ENCODE results near the gene HCFC1R1. TPM values are rescaled to one million over a fixed set of nuclear protein-coding genes. Genes with fewer than 3 reads are reported as not detected.

The HCFC1R1 gene
- total RNA-seq, 1 donor from 2014 or later, result 133 TPM

- Mint-ChIP-seq H3K27me3 (ENCODE audit: unreplicated experiment) (peaks cover 8% of the 10 kb centered on the region), H3K4me3 (ENCODE audit: unreplicated experiment) (no peak within 1 kb of the TSS), H3K36me3 (ENCODE audit: unreplicated experiment) (no peaks in the 10 kb centered on the region), H3K4me1 (ENCODE audit: unreplicated experiment) (peaks cover 33% of the 10 kb centered on the region), H3K9me3 (ENCODE audit: unreplicated experiment) (no peaks in the 10 kb centered on the region), H3K27ac (ENCODE audit: unreplicated experiment) (no peak within 1 kb of the TSS)
- TF ChIP-seq CTCF (IDR thresholded peaks at IDR 0.05), result peak; percentile 48
- no peak for DNase-seq (ENCODE audit: extremely low spot score, unreplicated experiment)
Measured at GRCh38 chr16:3017794-3018506, 5.8 kb downstream of the HCFC1R1 start, which contains the start of gene CLDN6. TSS of gene CLDN6 (minus strand) at chr16:3018183. CDS start at chr16:3016021, 2,162 bp downstream.

GRCh38 chr16:3017344-3017743, 6.4 kb downstream of the HCFC1R1 start:
- Mint-ChIP-seq H3K27ac (ENCODE audit: unreplicated experiment) (no peak overlapping the region), H3K4me1 (ENCODE audit: unreplicated experiment) (peaks cover 33% of the 10 kb centered on the region), H3K36me3 (ENCODE audit: unreplicated experiment) (no peaks in the 10 kb centered on the region), H3K9me3 (ENCODE audit: unreplicated experiment) (no peaks in the 10 kb centered on the region), H3K4me3 (ENCODE audit: unreplicated experiment) (no peak overlapping the region), H3K27me3 (ENCODE audit: unreplicated experiment) (peaks cover 14% of the 10 kb centered on the region)
- TF ChIP-seq CTCF (IDR thresholded peaks at IDR 0.05), result no peak
- DNase-seq (ENCODE audit: extremely low spot score, unreplicated experiment), result no peak

- DNase-seq (ENCODE audit: extremely low spot score, unreplicated experiment), result no peak
- H3K27ac Mint-ChIP-seq (ENCODE audit: unreplicated experiment), result no peak overlapping the region
- peaks cover 16% of the 10 kb centered on the region for H3K27me3 Mint-ChIP-seq (ENCODE audit: unreplicated experiment)
- H3K4me1 Mint-ChIP-seq (ENCODE audit: unreplicated experiment), result peaks cover 22% of the 10 kb centered on the region
- H3K9me3 Mint-ChIP-seq (ENCODE audit: unreplicated experiment), result no peaks in the 10 kb centered on the region
- no peaks in the 10 kb centered on the region for H3K36me3 Mint-ChIP-seq (ENCODE audit: unreplicated experiment)
- H3K4me3 Mint-ChIP-seq (ENCODE audit: unreplicated experiment), result no peak overlapping the region
- TF ChIP-seq CTCF (IDR thresholded peaks at IDR 0.05), result no peak
Measured at GRCh38 chr16:3015865-3016521, 7.7 kb downstream of the HCFC1R1 start.

- TF ChIP-seq CTCF (IDR thresholded peaks at IDR 0.05), result no peak
- H3K27ac Mint-ChIP-seq (ENCODE audit: unreplicated experiment), result no peak overlapping the region
- H3K4me1 Mint-ChIP-seq (ENCODE audit: unreplicated experiment), result peaks cover 21% of the 10 kb centered on the region
- no peaks in the 10 kb centered on the region for H3K36me3 Mint-ChIP-seq (ENCODE audit: unreplicated experiment)
- no peak overlapping the region for H3K4me3 Mint-ChIP-seq (ENCODE audit: unreplicated experiment)
- no peak for DNase-seq (ENCODE audit: extremely low spot score, unreplicated experiment)
- H3K9me3 Mint-ChIP-seq (ENCODE audit: unreplicated experiment), result no peaks in the 10 kb centered on the region
- H3K27me3 Mint-ChIP-seq (ENCODE audit: unreplicated experiment), result peaks cover 16% of the 10 kb centered on the region
Measured at GRCh38 chr16:3014971-3015370, 8.8 kb downstream of the HCFC1R1 start.

GRCh38 chr16:3013998-3014690, 9.6 kb downstream of the HCFC1R1 start:
- DNase-seq (ENCODE audit: extremely low spot score, unreplicated experiment), result no peak
- H3K27ac Mint-ChIP-seq (ENCODE audit: unreplicated experiment), result no peak overlapping the region
- H3K27me3 Mint-ChIP-seq (ENCODE audit: unreplicated experiment), result peaks cover 15% of the 10 kb centered on the region
- TF ChIP-seq CTCF (IDR thresholded peaks at IDR 0.05), result no peak
- peaks cover 16% of the 10 kb centered on the region for H3K4me1 Mint-ChIP-seq (ENCODE audit: unreplicated experiment)
- no peak overlapping the region for H3K4me3 Mint-ChIP-seq (ENCODE audit: unreplicated experiment)
- H3K9me3 Mint-ChIP-seq (ENCODE audit: unreplicated experiment), result no peaks in the 10 kb centered on the region
- no peaks in the 10 kb centered on the region for H3K36me3 Mint-ChIP-seq (ENCODE audit: unreplicated experiment)
